HG03520 (cell line): Measurements from ENCODE around the gene CLSTN2.

Experiments
- ATAC-seq: cut with Tn5 transposase; IDR thresholded peaks from one replicate; pipeline ENCODE4 v1.9.1; 2021; ENCODE audit warnings: mild to moderate bottlenecking, moderate library complexity; ENCODE audit not compliant: unreplicated experiment

The CLSTN2 gene

DNA sequence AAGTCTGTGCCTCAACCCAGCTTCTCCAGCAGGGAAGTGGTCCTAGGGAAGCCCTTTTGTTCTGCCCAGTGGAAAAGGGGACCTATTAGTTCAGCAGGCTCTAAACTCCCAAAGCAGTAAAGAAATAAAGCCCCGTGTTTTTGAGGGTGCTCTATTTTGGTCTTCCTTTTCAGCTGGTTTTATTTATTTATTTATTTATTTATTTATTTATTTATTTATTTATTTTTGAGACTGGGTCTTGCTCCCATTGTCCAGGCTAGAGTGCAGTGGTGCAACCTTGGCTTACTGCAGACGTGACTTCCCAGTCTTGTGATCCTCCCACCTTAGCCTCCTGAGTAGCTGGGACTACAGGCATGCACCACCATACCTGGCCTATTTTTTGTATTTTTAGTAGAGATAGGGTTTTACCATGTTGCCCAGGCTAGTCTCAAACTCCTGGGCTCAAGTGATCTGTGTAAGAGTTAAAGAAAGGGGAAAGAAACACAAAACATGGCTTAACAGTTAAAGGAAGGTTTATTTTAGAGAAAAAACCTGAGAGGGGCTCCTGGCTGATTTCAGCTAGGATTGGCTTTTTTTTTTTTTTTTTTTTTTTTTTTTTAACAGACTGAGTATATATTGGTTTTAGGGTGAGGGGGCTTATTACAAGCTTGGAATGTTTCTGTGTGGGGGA lies 154.6 kb downstream of the CLSTN2 start:
- ATAC-seq, result no peak

DNA sequence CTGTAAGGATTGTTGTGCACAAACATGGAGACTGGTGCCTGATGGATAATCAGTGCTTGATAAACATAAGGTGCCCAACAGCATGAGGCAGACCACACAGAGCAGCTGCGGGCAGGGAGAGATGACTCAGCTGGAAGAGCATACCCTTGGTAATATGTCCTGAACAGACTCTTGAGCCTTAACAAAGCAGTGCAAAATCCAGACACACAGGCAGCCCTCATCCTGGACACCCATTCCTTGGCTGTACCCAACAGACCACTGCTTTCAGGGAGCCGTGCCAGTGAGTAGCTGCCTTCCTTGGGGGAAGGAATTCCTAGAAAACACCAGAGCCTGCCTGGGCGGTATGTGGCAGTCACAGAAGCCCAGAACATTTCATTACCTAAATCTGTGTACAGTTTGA lies 156.2 kb downstream of the CLSTN2 start:
- no peak for ATAC-seq

DNA sequence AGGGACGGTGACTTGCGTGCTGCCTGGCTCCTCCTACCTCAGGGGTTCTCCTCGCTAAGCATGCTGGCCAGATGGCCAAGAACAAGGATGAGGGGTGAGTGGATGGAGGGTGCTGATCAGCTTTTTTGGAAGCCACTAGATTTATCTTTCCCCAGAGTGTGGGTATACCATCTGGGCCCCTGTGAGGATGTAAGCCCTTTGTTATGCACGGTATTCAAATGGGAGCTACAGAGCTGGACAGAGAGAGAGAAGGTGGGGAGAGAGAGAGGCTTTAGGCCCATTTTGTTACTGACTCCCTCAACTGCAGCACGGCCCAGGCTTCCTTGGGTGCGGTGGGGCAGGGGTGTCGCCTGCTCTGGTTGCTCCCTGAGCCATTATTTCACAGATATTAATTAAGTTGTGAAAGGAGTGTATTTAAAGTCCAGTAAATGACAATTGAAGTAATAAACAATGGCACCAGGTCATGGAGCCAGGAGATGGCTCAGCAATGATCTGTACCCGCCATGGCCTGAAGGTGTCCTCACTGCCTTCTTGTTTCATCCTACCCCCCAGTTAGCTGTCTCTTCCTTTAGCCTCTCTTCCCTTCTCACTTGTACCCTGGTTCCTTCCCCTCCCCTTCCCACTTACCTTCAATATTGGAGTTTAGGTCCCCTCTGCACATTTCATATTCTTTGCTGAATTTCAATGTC lies 158.0 kb downstream of the CLSTN2 start:
- no peak for ATAC-seq

DNA sequence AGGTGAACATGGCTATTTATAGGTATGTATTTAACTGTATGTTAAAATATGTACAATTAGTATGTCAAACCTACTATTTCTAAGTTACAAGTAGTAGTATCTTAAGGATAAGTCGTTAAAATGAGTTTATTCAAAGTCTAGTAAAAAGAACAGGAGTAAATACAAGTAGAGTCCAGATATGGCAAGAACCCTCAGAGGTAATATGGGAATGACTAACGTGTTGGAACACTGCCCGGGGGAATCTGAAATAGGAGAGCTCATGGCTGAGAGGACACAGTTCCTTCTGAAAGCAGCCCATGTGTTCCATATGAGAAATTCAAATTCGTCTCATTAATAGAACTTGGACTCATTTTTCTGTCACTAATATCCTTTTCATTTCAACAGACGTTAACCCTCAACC lies 158.8 kb downstream of the CLSTN2 start:
- ATAC-seq, result no peak

DNA sequence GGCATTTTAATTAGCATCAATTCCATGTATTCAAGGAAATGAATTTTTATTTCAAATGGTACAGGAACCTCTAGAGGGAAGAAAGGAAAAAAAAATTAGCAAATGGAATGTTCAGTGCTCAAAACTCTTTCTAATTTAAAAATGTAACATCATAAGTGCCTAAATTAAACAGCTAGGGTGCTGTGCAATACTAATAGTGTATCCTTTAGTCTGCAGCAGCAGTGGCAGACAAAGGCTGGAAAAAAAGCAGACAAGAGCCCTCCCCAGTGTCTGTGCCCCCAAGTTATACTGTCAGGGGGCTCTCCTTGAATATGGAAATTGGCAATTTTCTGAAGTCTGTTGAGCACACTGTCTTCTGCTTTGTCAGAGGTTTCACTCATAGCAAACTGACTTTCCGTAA lies 159.5 kb downstream of the CLSTN2 start:
- no peak for ATAC-seq

DNA sequence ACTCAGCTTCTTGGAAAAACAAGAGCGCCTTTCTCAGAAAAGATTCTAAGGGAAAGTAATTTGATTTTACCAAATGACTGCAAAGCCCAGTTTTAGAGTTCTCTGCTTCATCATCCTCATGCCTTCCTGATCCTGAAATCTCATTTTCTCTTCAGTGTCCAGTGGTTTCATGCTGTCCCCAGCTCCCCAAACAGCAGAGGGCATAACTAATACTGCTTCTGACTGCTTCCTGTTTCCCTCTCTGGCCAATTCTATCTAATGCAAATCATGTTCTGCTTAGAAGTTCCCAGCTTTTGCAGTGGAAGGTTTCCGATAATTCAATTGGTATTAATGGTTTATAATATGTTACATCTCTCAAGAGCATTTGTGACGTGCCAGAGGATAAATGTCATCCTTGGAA lies 161.1 kb downstream of the CLSTN2 start:
- ATAC-seq, result no peak

DNA sequence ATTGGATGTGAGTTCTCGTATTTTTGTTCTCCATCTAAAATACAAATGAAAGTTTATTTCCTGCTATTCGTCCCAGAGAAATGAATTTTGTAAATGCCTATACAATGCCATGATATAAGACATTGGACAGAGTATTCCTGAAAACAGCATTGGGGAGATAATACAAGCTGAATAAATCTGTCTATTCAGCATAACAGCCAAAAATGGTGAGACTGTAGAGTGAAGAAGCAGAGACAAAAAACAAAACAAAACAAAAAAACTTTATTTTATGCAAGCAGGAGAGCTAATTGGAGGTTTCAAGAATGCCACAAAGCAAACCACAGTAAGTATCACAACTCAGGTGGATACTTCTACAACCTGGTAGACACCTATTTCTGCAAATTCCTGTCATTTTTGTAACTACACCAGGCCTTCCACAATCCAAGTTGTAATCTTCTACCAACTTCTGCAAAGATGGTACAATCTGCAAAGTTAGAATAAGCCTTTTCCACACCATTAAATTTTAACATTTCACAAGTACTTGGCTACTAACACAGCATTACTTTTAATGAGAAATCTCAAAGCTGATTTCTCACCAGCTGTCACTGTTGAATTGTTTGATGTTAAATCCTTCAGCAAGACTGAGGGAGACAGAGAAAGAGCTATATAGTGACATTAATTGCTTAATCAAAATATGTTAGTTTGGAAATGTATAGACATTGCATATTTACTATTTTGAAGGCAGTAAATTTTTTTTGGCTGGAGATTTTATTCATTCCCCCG lies 163.1 kb downstream of the CLSTN2 start:
- ATAC-seq, result no peak

DNA sequence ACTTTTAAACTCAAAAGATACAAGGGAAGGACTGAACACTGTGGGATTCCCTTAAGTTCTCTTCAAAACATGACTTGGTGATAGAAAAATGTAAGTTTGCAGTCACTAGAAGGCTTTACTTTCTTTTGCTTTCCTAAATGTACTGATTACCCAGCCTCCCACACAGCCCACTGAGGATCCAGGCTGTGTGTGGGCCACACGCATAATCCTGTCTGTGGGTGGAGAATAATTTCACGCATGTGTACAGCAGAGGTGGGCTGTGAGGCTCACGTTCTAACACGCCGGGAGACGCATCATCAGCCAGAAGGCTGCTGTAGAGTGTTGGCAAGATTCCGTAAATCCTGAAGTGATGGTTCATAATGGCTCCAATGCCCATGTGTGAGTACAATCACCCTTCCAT lies 165.5 kb downstream of the CLSTN2 start:
- ATAC-seq, result no peak

DNA sequence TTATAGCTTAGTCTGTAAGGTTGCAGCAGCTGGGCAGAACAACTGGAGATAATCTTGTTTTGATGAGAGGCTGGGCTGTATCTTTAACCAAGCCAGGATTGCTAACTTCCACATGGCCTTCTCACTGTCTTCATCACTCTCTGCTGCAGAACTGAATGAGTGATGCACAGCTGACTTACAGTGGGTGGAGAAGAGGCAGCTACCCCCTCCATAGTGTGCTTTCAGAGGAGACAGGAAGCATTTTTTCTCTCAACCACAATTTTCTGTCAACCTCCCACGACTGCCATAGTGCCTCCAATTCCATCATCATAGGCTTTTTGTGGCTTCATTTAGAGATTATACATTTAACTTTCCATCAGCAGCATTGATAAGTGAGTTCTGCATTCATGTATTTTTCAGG lies 168.2 kb downstream of the CLSTN2 start:
- ATAC-seq, result no peak

DNA sequence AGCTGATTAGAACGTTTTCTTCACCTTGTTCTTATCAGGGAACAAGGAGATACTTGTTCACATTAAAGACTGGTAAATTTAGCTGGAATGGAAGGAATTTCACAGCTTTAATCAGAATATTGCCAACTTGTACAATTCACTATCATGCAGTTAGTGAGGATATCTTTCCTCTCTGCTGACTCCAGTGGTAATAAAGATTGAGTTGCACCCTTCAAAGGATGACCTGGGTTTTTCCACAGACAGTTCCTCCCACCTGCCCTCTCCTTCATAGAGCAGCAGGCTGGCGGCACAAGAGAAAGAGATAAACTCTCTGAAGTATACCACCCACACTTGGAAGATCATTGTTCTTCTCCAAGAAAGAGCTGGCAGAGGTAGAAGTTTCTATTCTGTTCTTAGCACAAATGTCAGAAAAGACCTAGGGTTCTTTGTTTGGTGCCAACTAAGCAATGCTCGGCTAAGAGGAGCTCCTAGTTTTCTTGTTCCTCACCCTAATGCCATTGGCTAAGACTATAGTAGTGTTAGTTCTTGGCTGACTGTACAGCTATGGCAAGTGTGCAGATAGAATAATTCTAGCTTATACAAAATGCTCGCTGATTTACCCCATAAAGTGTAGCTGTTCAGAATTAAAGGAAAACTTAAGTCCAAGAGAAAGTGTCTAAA lies 169.1 kb downstream of the CLSTN2 start:
- ATAC-seq, result no peak

DNA sequence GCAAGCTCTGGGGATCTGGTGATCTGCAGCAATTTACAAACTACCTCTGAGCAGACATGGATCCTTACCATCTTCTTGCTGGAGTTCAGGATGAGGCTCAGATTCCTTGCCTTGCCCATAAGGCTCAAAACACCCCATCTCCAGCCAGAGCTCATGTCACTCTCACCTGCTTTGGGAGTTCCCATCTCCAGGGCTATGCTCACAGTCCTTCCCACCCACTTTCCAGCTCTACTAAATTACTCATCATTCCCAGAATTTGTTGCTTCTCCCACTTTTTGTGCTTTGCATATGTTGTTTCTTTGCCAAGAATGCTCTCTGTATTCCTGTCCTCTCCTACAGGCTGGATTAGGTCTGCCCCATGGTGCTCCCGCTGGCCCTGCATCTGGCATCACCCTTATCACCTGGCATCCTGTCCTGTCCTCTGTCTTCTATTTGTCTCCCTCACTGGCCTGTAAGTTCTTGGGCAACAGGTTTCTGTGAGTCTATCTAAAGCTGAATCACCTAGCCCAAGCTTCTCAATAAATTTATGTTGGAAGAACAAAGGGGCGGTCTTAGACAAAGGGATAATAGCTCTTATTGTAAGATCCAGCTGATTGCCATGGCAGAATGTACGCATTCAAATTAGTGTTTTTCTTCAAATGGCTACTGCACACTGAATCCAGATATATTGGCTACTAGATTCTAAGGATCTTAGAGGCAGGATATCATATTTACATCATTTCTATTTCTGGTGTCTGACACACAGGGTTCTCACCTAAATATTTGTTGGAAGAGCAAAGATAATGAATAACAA lies 179.2 kb downstream of the CLSTN2 start:
- no peak for ATAC-seq

DNA sequence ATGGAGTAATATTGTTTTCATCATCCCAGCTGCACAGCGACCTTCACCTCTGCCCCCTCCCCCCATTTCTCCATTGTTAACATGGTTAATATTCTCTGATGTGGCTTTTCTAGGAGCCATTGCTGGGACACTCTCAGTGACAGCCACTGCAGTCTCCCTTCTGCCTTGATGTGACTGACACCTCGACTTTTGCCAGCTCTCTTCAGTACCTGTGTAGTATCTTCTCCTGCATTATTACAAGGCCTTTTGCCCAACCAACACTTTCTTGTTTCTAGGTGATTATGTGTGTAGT lies 179.8 kb downstream of the CLSTN2 start:
- no peak for ATAC-seq

DNA sequence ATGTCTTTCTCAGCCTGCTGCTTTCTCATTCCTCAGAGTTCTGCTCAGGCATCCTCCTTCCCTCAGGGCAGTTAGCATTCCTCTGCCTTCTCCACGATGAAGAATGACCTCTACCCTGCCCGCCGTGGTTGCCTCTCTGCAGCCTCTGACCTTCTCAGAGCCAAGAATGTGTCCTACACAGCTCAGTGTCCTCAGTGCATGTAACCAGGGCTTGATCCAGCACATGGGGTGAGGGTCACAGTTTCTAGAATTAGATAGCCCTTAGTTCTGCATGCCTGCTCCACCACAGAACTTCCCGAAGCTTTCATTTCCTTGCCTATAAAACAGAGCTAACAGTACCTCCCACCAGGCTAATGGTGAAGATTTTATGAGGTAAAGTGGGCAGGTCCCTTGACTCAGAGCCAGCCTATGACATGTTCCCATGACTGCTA lies 182.1 kb downstream of the CLSTN2 start:
- ATAC-seq, result no peak

DNA sequence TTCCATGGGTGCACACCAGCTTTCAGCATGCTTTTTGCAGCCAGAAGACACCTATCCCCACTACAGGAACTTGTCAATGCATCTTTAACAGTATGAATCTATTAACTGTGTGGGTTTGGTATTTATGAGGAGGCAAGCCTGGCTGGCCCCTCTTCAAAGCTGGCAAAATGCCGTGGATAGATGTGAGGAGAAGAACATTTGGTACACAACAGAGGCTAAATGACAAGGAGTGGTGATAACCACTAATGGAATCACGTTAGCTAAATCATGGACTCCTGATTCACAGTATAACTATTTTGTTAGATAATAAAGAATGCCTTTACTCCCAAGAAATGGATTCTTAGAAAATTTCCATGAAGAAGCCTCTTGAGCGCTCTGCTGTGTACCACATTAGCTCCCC lies 187.2 kb downstream of the CLSTN2 start:
- ATAC-seq, result no peak

DNA sequence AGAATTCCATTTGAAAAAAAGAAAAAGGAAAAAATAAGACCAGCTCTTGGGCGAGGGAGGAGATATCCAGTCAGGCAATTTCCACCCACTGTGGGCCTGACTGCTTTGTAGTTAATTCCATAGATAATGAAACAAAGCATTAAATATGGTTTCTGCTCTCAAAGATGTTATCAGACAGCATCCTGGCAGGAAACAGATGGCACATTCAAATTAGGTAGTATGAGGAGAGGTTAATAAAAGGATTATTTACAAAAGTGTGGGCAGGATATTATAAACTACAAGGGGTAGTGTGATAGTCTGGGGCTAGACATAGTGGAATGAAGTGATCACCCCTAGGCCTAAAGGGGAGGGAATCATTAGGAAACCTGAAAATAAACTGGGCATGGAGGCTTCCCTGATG lies 193.2 kb downstream of the CLSTN2 start:
- ATAC-seq, result no peak

DNA sequence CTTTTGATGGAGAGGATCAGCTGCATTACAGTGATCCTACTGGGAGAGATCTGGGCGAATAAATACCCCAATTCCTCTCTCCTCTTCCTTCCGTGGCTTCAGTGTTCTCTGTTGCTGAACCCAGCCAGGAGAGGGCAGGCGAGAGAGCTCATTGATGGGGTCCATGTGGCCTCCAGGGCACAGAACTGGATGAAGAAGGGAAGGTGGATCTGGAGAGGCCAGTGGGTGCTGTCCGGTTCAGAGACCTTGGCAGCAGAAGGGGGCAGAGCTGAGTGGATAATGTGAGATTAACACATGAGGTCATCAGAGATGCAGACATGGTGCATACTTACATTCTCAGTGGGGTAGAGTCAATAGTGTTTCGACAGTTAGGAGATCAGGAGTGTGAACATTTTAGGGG lies 193.6 kb downstream of the CLSTN2 start:
- no peak for ATAC-seq

DNA sequence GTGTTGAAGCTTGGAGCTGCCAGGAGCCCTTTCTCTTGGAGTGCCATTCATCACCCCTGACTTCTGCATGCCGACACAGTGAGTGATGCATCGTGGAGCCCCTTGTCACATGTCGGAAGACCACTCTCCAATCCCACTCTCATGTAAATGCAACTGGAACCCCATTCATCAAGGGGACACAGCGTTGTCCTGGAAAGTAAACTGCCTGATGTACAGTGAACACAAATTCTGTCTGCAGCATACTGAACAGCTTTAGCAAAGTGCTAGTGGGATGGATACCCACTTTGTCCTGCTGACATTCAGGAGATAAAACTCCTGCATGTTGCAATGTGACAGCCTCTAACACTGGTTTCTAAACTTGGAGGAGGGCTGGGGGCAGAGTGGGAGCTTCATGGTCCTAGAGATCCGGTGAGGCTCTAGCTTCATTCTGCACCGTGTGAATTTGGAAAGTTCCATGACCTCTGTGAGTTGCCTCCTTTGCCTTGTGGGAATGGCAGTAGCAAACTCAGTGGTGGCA lies 194.8 kb downstream of the CLSTN2 start:
- no peak for ATAC-seq

DNA sequence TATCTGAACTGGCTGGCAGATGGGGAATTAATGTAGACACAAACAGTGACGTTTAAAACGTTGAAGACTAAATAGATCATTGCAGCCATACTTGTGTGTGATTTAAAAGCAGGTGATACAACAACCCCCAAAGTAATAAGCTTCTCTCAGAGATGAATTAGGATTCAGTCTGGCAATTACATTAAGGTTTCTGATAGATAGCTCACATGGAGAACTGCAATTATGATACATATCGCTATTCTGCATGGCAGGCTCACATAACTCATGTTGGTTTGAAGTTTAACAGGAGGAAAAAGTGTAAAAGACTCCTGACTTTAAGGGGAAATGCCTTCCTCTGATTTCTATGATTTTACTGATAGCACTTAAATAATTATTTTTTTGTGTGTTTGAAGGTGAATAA lies 196.9 kb downstream of the CLSTN2 start:
- no peak for ATAC-seq

DNA sequence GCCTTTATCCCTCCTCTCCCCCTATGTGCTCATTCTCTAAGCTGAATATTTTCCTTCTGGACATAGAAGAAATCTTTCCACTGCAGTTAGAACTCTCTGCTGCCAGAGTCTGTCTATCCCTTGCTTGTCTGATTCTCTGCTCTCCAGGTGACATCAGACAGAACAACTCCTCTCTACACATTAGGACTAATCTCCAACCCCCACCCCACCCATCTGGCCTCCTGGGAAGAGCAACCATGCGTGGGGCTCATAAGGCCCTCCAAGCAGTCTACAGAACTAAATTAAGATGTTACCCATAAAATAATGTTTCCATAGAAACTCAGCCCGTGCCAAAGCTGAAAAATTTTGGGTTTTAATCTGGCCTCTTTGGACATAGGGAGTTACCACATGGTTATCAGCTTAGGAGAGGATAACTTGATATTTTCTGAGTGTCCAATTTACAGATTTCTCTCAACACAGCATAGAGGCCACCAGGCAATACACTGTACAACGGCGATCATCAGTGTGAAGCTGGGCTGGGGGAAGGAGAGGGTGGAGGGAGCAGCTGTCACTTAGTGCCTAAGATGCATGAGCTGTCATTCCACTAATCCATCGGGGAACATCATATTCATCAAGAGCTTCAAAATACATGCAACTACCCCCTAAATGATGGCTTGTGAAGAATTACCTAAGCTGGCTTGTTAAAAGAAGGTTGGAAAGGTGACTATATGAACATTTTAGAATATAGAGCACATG lies 199.4 kb downstream of the CLSTN2 start:
- ATAC-seq, result no peak

DNA sequence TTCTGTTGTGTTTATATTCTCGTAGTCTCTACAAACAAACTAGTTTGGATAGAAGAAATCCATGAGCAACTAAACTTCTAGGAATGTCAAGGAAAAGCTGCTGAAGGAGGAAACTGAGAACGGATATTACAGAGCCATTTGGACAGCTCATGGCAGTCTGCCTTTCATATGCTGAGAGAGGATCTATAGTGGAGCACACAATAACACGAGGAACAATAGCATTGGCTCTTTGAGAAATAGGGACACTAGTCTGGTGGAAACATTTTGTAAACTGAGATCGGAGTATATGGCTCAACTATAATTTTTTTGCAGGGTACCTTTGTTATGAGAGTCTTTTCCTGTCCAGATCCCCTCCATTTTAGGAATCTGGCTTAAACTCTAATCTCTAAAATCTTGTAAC lies 200.5 kb downstream of the CLSTN2 start:
- no peak for ATAC-seq
